Chondrocyte (in vitro differentiated cells): ENCODE results near the gene TEX261. TPM values are rescaled to one million over a fixed set of nuclear protein-coding genes. Genes with fewer than 3 reads are reported as not detected.

ENCODE experiments used
- DNase-seq: peaks from one replicate; pipeline ENCODE4 v3.0.0; 2021; ENCODE audit warnings: mixed read lengths, low spot score
- H3K27ac Mint-ChIP-seq: one replicate; pipeline ENCODE4 v1.8.0; 2021; ENCODE audit warnings: mild to moderate bottlenecking, moderate library complexity, mixed read lengths; ENCODE audit not compliant: unreplicated experiment
- H3K27me3 Mint-ChIP-seq: 2 replicates; pipeline ENCODE4 v1.8.0; 2021; ENCODE audit warnings: low read depth, mixed read lengths
- H3K36me3 Mint-ChIP-seq: 2 replicates; pipeline ENCODE4 v1.8.0; 2021; ENCODE audit warnings: low read depth, mixed read lengths
- H3K4me1 Mint-ChIP-seq: 2 replicates; pipeline ENCODE4 v1.8.0; 2021; ENCODE audit warnings: low read depth, mild to moderate bottlenecking, mixed read lengths
- H3K4me3 Mint-ChIP-seq: one replicate; pipeline ENCODE4 v1.8.0; 2021; ENCODE audit warnings: mild to moderate bottlenecking, moderate library complexity, mixed read lengths; ENCODE audit not compliant: unreplicated experiment
- H3K9me3 Mint-ChIP-seq: 2 replicates; pipeline ENCODE4 v1.8.0; 2021; ENCODE audit warnings: low read depth, mixed read lengths
- CTCF ChIP-seq: fragments of 200-600 bp; sonication (generic); IDR thresholded peaks from 2 replicates; pipeline ENCODE4 v1.5.0; 2021; ENCODE audit warnings: antibody characterized with exemption, mild to moderate bottlenecking, moderate library complexity
- total RNA-seq: library from RNA; stranded (reverse); gene quantifications from 3 replicates; pipeline ENCODE4 v1.2.1, GENCODE V29; 2021

TEX261 gene
- total RNA-seq, 1 donor from 2014 or later, result 54.1 TPM

- Mint-ChIP-seq H3K27ac (no peak overlapping the region), H3K36me3 (no peaks in the 10 kb centered on the region), H3K4me3 (peak overlapping the region; percentile 75), H3K27me3 (no peaks in the 10 kb centered on the region), H3K4me1 (peaks cover 24% of the 10 kb centered on the region), H3K9me3 (no peaks in the 10 kb centered on the region)
- no peak for DNase-seq
- TF ChIP-seq CTCF, result no peak
Observed at GRCh38 chr2:70947556-70948184, 47.0 kb downstream of the TEX261 start.

- H3K27me3 Mint-ChIP-seq, result no peaks in the 10 kb centered on the region
- H3K36me3 Mint-ChIP-seq, result no peaks in the 10 kb centered on the region
- peak; percentile 93 for TF ChIP-seq CTCF
- H3K4me1 Mint-ChIP-seq, result peaks cover 24% of the 10 kb centered on the region
- H3K4me3 Mint-ChIP-seq, result no peak overlapping the region
- no peak for DNase-seq
- no peak overlapping the region for H3K27ac Mint-ChIP-seq
- no peaks in the 10 kb centered on the region for H3K9me3 Mint-ChIP-seq
Observed at GRCh38 chr2:70946832-70947442, 47.7 kb downstream of the TEX261 start.

- DNase-seq, result peak; percentile 74
- Mint-ChIP-seq H3K27ac (no peak overlapping the region), H3K4me1 (peaks cover 24% of the 10 kb centered on the region), H3K4me3 (no peak overlapping the region), H3K9me3 (no peaks in the 10 kb centered on the region), H3K27me3 (no peaks in the 10 kb centered on the region), H3K36me3 (no peaks in the 10 kb centered on the region)
- TF ChIP-seq CTCF, result no peak
Observed at GRCh38 chr2:70944111-70944690, 50.5 kb downstream of the TEX261 start.

- DNase-seq, result peak; percentile 72
- Mint-ChIP-seq H3K27ac (no peak overlapping the region), H3K9me3 (no peaks in the 10 kb centered on the region), H3K4me3 (no peak overlapping the region), H3K36me3 (no peaks in the 10 kb centered on the region), H3K4me1 (peaks cover 23% of the 10 kb centered on the region), H3K27me3 (no peaks in the 10 kb centered on the region)
- TF ChIP-seq CTCF, result no peak
Observed at GRCh38 chr2:70943205-70943871, 51.3 kb downstream of the TEX261 start.

GRCh38 chr2:70942396-70943204 lies 52.1 kb downstream of the TEX261 start:
- no peaks in the 10 kb centered on the region for H3K36me3 Mint-ChIP-seq

More at GRCh38 chr2:70942396-70943204, 52.1 kb downstream of the TEX261 start:
- H3K4me3 Mint-ChIP-seq, result no peak overlapping the region
- H3K27ac Mint-ChIP-seq, result no peak overlapping the region
- H3K9me3 Mint-ChIP-seq, result no peaks in the 10 kb centered on the region
- H3K4me1 Mint-ChIP-seq, result peaks cover 16% of the 10 kb centered on the region
- no peak for DNase-seq
- no peak for TF ChIP-seq CTCF
- no peaks in the 10 kb centered on the region for H3K27me3 Mint-ChIP-seq
